PC-9 (cell line): ENCODE results near the gene TRMT1.

Experiments
- CTCF ChIP-seq: fragments of 200-600 bp; sonication (generic); conservative IDR thresholded peaks from 2 replicates; pipeline ENCODE4 v1.6.1; 2017; ENCODE audit warnings: mixed run types, antibody characterized with exemption, mild to moderate bottlenecking, moderate library complexity
- EZH2 ChIP-seq: fragments of 200-600 bp; sonication (generic); IDR thresholded peaks from 2 replicates; pipeline ENCODE4 v1.8.0; 2017; ENCODE audit warnings: antibody characterized with exemption, low read depth

- TF ChIP-seq CTCF: no peak
- no peak for TF ChIP-seq EZH2
Observed at GRCh38 chr19:13064092-13064489, 52.4 kb downstream of the TRMT1 start.
